ENCODE data around the gene DCAF6.

DNA sequence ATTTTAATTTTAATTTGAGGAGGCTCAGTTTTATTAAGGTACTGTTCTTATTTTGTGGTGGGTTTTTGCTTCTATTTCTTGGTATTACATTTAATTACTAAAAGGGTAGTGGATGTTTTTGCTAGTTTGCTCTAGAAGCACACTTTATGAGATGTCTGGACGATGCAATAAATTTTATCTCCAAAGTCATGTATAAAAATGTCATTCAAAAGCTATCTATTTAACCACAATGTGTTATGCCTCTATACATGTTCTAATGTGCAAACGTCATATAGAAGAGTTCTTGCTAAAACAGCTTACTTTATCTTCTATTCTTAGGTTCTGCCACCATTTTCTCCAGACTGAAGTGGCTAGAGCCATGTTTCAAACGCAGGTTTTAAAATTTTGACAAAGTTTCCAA is 13.3 kb downstream of the DCAF6 start:
- TF ChIP-seq, protein P1, sequence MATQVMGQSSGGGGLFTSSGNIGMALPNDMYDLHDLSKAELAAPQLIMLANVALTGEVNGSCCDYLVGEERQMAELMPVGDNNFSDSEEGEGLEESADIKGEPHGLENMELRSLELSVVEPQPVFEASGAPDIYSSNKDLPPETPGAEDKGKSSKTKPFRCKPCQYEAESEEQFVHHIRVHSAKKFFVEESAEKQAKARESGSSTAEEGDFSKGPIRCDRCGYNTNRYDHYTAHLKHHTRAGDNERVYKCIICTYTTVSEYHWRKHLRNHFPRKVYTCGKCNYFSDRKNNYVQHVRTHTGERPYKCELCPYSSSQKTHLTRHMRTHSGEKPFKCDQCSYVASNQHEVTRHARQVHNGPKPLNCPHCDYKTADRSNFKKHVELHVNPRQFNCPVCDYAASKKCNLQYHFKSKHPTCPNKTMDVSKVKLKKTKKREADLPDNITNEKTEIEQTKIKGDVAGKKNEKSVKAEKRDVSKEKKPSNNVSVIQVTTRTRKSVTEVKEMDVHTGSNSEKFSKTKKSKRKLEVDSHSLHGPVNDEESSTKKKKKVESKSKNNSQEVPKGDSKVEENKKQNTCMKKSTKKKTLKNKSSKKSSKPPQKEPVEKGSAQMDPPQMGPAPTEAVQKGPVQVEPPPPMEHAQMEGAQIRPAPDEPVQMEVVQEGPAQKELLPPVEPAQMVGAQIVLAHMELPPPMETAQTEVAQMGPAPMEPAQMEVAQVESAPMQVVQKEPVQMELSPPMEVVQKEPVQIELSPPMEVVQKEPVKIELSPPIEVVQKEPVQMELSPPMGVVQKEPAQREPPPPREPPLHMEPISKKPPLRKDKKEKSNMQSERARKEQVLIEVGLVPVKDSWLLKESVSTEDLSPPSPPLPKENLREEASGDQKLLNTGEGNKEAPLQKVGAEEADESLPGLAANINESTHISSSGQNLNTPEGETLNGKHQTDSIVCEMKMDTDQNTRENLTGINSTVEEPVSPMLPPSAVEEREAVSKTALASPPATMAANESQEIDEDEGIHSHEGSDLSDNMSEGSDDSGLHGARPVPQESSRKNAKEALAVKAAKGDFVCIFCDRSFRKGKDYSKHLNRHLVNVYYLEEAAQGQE (IDR thresholded peaks at IDR 0.05; ENCODE audit: insufficient read depth in 1 of 2, low read depth in 2 of 2, low read length in 2 of 2), result no peak
- TF ChIP-seq FOXP2 (optimal IDR thresholded peaks at IDR 0.05; ENCODE audit: borderline replicate concordance, extremely low read depth, extremely low read length, insufficient read depth) (no peak), TAF1 (IDR thresholded peaks at IDR 0.05; ENCODE audit: borderline replicate concordance, insufficient read depth, low read length) (no peak)

Measured in PFSK-1 (cell line).